GM12873 (cell line): Measurements from ENCODE around the gene HDHD5.

Source experiments
- CTCF ChIP-seq: IDR thresholded peaks from 2 replicates; pipeline ENCODE4 v1.5.1; 2012; ENCODE audit warnings: low read depth, mild to moderate bottlenecking, moderate library complexity, low read length, control low read depth; ENCODE audit not compliant: insufficient read depth; ENCODE audit errors: missing control alignments

The HDHD5 gene

GRCh38 chr22:17106785-17107546 is 52.1 kb downstream of the HDHD5 start:
- TF ChIP-seq CTCF, result no peak

- TF ChIP-seq CTCF, result peak; percentile 21
These were observed 52.8 kb downstream of the HDHD5 start for GRCh38 chr22:17106161-17106784.

- no peak for TF ChIP-seq CTCF
These were observed 53.6 kb downstream of the HDHD5 start for GRCh38 chr22:17105143-17106129.

GRCh38 chr22:17104336-17104935 is 54.6 kb downstream of the HDHD5 start:
- TF ChIP-seq CTCF, result no peak

- TF ChIP-seq CTCF, result no peak
These were observed 55.7 kb downstream of the HDHD5 start for GRCh38 chr22:17103351-17103750.

GRCh38 chr22:17102297-17102667 is 56.8 kb downstream of the HDHD5 start:
- TF ChIP-seq CTCF, result no peak
